ENCODE measurements around the gene USP6. TPM values are rescaled to one million over a fixed set of nuclear protein-coding genes. Genes with fewer than 3 reads are reported as not detected.
"Not testable (repeated sequence)": the region's sequence is repeated elsewhere in the genome, so short reads cannot be mapped to it uniquely, and the experiment has no call there.

Gene USP6
- polyA plus RNA-seq (2014; cell fraction: cytosol; rRNA removed), result not detected in 2 replicates
- 0.02 TPM in 2 replicates for polyA plus RNA-seq (2014; cell fraction: nucleus; rRNA removed)

GRCh38 chr17:5115673-5116651 lies at the start of gene USP6:
Gene USP6, plus strand, starts transcription at chr17:5116032. Its CDS starts 14,336 bp downstream, at chr17:5130368.
- DNase-seq (ENCODE audit: low spot score), result no peak

GRCh38 chr17:5068236-5068635 lies 47.6 kb upstream of the USP6 start:
- no peak for DNase-seq (ENCODE audit: low spot score)

GRCh38 chr17:5069724-5070123 lies 46.1 kb upstream of the USP6 start:
- DNase-seq (ENCODE audit: low spot score), result no peak

GRCh38 chr17:5075472-5075871 lies 40.4 kb upstream of the USP6 start:
- not testable (repeated sequence) for DNase-seq (ENCODE audit: low spot score)

GRCh38 chr17:5077275-5077674 lies 38.6 kb upstream of the USP6 start:
- DNase-seq (ENCODE audit: low spot score), result not testable (repeated sequence)

GRCh38 chr17:5077781-5078105 lies 38.1 kb upstream of the USP6 start:
- DNase-seq (ENCODE audit: low spot score), result no peak

- peak; percentile 88 for DNase-seq (ENCODE audit: low spot score)
These were observed 37.5 kb upstream of the USP6 start, which contains the start of gene ZFP3 for GRCh38 chr17:5078106-5079028. Gene ZFP3, plus strand, starts transcription at chr17:5078467. Its CDS starts 13,038 bp downstream, at chr17:5091505.

GRCh38 chr17:5080591-5080990 lies 35.2 kb upstream of the USP6 start:
- no peak for DNase-seq (ENCODE audit: low spot score)

- no peak for DNase-seq (ENCODE audit: low spot score)
These were observed 23.4 kb upstream of the USP6 start for GRCh38 chr17:5092218-5093010.

DNA sequence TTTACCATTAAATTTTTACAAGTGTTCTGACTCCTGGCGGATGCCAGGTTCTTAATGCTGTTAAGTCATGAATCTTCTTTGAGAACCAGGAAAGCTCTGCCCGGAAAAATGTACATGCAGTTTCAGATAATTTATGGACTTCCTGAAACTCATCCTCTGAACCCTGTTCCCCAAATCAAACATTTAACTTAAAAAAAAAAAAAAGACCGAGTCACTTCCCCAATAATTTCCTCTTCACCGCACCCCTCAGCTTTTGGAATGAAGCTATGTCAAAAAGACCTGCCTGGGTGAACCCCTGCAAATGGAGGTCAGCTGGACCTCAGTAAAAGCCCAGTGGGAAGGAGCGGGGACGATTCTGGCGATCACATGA lies 19.1 kb upstream of the USP6 start:
- DNase-seq (ENCODE audit: low spot score), result no peak

GRCh38 chr17:5097101-5097834 lies 18.6 kb upstream of the USP6 start:
- DNase-seq (ENCODE audit: low spot score), result peak; percentile 76

GRCh38 chr17:5099271-5099670 lies 16.6 kb upstream of the USP6 start:
- DNase-seq (ENCODE audit: low spot score), result no peak

DNA sequence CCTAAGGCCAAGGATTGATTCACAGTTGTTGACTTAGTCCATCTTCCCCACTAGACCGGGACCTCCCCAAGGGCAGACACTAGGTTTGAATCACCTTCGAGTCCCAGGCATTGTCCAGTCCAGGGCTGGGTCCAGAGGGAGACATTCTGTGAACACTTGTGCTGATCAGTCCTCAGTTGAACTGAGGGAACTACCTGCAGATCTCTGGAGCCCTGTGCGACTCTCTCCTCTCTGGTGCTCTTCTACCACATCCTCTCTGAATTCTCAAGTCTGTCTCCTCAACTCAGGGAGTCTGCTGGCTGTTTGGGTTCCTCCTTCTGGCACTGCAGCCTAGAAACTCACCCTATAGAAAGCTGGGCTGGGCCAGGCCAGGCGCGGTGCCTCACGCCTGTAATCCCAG lies 15.0 kb upstream of the USP6 start:
- DNase-seq (ENCODE audit: low spot score), result no peak

DNA sequence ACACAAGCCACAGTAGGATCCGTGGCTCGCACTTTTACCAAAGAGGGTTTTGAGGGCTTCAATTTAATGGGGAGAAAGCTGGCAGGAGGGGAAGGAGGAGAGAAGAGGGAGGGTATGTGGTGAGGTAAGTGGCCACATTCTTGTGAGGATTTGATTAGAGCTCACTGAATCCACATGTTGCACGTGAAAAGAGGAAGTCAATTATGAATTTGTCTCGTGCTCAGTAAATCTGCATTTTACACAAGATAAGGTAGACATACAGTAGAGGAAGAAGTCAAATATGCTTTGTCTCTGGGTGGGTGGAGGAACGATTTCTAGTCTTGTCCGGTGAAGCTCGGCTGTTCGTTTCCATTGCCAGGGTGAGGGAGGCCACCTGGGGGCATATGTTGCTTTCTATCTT lies 5.0 kb upstream of the USP6 start:
- DNase-seq (ENCODE audit: low spot score), result peak; percentile 28

- peak; percentile 97 for DNase-seq (ENCODE audit: low spot score)
These were observed 4.2 kb upstream of the USP6 start, which contains the start of gene ZNF232 for GRCh38 chr17:5111402-5112204. Gene ZNF232, minus strand, starts transcription at chr17:5111878. Its CDS starts 56 bp downstream, at chr17:5111822.

DNA sequence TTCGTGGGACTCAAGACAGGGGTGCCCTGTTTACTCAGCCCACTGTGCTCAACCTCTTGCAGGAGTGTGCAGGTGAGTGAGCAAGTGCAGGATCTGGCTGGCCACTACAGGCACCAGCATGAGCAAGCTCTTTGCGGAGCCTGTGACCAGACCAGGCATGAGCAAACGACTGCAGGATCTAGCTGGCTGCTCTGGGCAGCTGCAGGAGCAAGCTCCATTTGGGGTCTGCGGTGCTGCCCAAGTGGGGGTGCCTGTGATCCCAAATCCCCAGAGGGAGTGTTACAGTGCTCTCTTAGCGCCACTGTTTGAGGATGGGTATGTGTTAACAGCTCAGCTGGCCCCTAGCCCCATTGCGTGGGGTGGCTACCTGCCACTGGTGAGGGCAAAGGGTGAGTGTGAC lies 2.4 kb downstream of the USP6 start:
- DNase-seq (ENCODE audit: low spot score), result no peak

- no peak for DNase-seq (ENCODE audit: low spot score)
These were observed 4.2 kb downstream of the USP6 start for GRCh38 chr17:5120036-5120435.

- DNase-seq (ENCODE audit: low spot score), result not testable (repeated sequence)
These were observed 4.8 kb downstream of the USP6 start for GRCh38 chr17:5120436-5121185.
